ENCODE results near the gene ZNF197. TPM values are rescaled to one million over a fixed set of nuclear protein-coding genes. Genes with fewer than 3 reads are reported as not detected.

ZNF197 gene
- total and polyA plus RNA-seq, 2 of the 8 experiments (the other 6 are each of a cell fraction or from before 2014, with no cell fraction given): 3.9 to 16.8 TPM

DNA sequence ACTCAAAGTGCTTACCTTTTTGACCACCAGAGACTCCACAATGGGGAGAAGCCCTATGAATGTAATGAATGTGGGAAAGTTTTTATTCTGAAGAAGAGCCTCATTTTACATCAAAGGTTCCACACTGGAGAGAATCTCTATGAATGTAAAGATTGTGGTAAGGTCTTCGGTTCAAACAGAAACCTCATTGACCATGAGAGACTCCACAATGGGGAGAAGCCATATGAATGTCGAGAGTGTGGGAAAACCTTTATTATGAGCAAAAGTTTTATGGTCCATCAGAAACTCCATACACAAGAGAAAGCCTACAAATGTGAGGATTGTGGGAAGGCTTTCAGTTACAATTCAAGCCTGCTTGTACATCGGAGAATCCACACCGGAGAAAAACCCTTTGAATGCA is 18.2 kb downstream of the ZNF197 start (continued):
- no peak for TF ChIP-seq CTCF (IDR thresholded peaks at IDR 0.05; ENCODE audit: control extremely low read depth in 1 of 3, insufficient read depth in 1 of 3, low read depth in 1 of 3, low read length in 3 of 3)
